ENCODE results near the gene FAM180A.

FAM180A gene

DNA sequence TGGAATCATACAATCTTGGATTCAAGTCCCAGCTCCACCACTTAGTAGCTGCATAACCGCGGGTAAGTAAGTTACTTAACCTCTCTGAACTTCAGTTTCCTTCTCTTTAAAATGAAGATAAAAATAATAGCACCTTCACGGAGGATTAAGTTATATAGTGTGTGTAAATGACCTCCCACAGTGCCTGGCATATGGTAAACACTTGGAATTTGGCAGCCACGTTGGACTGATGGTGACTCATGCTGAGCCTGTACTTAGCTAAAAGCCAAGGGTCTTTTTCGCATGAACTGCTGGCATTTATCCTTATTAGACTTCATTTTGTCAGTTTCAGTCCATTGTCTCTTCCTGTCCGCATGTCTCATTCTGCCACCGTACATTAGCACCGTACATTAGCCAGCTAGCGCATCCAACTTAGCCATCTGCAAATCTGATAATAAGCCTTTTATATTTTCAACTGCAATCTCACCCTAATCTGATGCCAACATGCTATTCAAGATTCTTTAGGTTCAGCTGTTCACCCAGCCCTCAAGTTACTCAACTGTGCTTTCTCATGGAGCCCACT lies 31.9 kb downstream of the FAM180A start:
- H3K4me1 ChIP-seq (ENCODE audit: control insufficient read depth, insufficient read depth, low read length, poor library complexity, severe bottlenecking) = no peaks in the 10 kb centered on the region
- no peaks in the 10 kb centered on the region for H3K27me3 ChIP-seq (replicated peaks; ENCODE audit: control insufficient read depth, insufficient read depth, low read length, poor library complexity, severe bottlenecking)
- H3K4me3 ChIP-seq (ENCODE audit: insufficient read depth, low read depth, low read length, poor library complexity, severe bottlenecking) = no peak overlapping the region
- DNase-seq = no peak
- no peaks in the 10 kb centered on the region for H3K36me3 ChIP-seq (ENCODE audit: control insufficient read depth, insufficient read depth, low read length)
- H3K9me3 ChIP-seq (ENCODE audit: control insufficient read depth, low read length) = no peaks in the 10 kb centered on the region
- no peak overlapping the region for H3K27ac ChIP-seq (ENCODE audit: insufficient read depth, low read length, poor library complexity, severe bottlenecking)

DNA sequence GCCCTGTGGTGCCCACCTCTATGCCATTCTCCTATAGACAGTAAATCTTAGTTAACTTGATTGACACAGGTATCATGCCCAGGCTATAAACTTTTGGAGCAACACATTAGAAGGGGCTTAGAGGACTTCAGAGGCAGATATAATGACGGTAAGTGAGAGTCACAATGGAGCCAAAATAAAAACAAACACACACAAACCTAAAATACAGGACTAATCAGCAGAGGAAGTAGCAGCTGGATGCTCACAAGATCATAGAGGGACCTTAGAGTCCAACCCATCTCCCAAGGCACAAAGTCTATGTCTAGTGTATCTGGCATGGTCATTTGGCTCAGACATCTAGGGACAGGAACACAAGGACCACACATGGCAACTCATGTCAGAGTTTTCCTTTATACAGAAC lies 32.9 kb downstream of the FAM180A start:
- no peaks in the 10 kb centered on the region for H3K4me1 ChIP-seq (ENCODE audit: control insufficient read depth, insufficient read depth, low read length, poor library complexity, severe bottlenecking)

DNA sequence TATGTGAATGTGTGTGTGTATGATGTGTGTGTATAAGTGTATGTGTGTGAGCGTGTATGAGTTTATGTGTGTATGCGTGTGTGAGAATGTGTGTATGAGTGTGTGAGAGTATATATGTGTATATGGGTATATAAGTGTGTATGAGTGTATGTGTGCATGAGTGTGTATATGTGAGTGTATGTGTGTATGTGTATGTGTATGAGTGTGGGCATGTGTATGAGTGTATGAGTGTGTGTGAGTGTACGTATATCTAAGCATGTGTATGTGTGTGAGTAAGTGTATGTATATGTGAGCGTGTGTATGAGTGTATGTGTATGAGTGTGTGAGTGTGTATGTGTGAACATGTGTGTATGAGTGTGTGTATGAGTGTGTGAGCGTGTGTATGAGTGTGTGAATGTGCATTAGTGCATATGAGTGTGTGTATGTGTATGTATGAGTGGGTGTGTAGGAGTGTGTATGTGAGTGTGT lies 33.5 kb downstream of the FAM180A start:
- Histone ChIP-seq H3K36me3 (ENCODE audit: control insufficient read depth, insufficient read depth, low read length) (no peaks in the 10 kb centered on the region), H3K9me3 (ENCODE audit: control insufficient read depth, low read length) (no peaks in the 10 kb centered on the region), H3K27me3 (replicated peaks; ENCODE audit: control insufficient read depth, insufficient read depth, low read length, poor library complexity, severe bottlenecking) (no peaks in the 10 kb centered on the region), H3K4me3 (ENCODE audit: insufficient read depth, low read depth, low read length, poor library complexity, severe bottlenecking) (no peak overlapping the region), H3K27ac (ENCODE audit: insufficient read depth, low read length, poor library complexity, severe bottlenecking) (no peak overlapping the region), H3K4me1 (ENCODE audit: control insufficient read depth, insufficient read depth, low read length, poor library complexity, severe bottlenecking) (no peaks in the 10 kb centered on the region)
- DNase-seq = no peak

More for the DNA sequence above, 32.9 kb downstream of the FAM180A start:
- no peak overlapping the region for H3K4me3 ChIP-seq (ENCODE audit: insufficient read depth, low read depth, low read length, poor library complexity, severe bottlenecking)
- H3K9me3 ChIP-seq (ENCODE audit: control insufficient read depth, low read length) = no peaks in the 10 kb centered on the region
- H3K36me3 ChIP-seq (ENCODE audit: control insufficient read depth, insufficient read depth, low read length) = no peaks in the 10 kb centered on the region
- DNase-seq = no peak
- H3K27me3 ChIP-seq (replicated peaks; ENCODE audit: control insufficient read depth, insufficient read depth, low read length, poor library complexity, severe bottlenecking) = no peaks in the 10 kb centered on the region
- no peak overlapping the region for H3K27ac ChIP-seq (ENCODE audit: insufficient read depth, low read length, poor library complexity, severe bottlenecking)

DNA sequence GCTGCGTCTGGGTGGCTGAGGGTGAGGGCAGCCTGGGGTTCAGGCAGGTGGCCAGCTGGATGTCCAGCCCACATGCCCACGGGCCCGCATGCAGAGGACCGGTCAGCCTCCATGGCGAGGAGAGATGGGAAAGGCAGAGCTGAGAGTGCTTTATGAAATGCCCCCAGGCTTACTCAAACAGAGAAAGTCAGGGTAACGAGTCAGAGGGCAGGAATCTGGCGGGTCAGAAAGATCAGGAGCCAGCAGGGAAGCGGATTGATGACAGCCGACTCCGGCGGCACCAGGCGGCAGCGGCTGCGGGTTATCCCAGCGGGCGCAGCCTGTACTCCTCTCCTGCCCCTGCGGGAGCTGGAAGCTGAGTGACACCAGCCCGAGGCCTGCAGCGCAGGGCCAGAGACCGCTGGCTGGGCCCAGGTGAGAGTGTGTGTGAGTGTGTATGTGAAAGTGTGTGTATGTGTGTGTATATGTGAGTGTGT lies 34.0 kb downstream of the FAM180A start:
- H3K27ac ChIP-seq (ENCODE audit: insufficient read depth, low read length, poor library complexity, severe bottlenecking) = no peak overlapping the region
- H3K36me3 ChIP-seq (ENCODE audit: control insufficient read depth, insufficient read depth, low read length) = no peaks in the 10 kb centered on the region
- H3K4me1 ChIP-seq (ENCODE audit: control insufficient read depth, insufficient read depth, low read length, poor library complexity, severe bottlenecking) = no peaks in the 10 kb centered on the region
- no peaks in the 10 kb centered on the region for H3K9me3 ChIP-seq (ENCODE audit: control insufficient read depth, low read length)
- no peak overlapping the region for H3K4me3 ChIP-seq (ENCODE audit: insufficient read depth, low read depth, low read length, poor library complexity, severe bottlenecking)
- H3K27me3 ChIP-seq (replicated peaks; ENCODE audit: control insufficient read depth, insufficient read depth, low read length, poor library complexity, severe bottlenecking) = no peaks in the 10 kb centered on the region
- no peak for DNase-seq

DNA sequence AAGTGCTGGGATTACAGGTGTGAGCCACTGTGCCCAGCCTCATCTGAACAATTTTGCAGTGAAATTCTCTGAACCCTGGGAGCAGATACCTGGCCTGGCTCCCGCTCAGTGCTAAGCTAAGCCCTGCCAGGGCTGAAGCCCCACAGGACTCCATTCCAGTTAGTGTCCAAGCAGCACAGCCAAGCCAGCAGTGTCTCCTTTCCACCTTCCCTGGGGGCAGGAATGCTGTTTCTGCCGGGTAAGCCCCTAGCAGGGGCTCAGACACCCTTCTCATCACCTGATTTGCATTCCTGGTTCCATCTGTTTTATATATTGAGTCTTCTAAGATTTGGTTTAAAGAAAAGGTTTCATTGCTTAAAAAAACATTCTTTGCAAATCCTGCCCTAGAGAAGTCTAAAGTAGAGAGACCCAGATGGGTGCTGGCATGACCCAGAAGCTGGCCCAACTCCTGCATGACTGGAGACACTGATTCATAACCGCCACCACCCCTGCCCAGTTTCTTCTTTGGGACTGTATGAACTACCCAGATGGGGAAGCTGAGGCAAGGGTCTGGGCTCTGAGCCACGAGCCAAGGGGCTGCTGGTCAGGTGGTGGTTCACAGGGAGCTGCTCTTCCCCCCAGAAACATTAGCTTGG lies 34.7 kb downstream of the FAM180A start:
- Histone ChIP-seq H3K27ac (ENCODE audit: insufficient read depth, low read length, poor library complexity, severe bottlenecking) (no peak overlapping the region), H3K27me3 (replicated peaks; ENCODE audit: control insufficient read depth, insufficient read depth, low read length, poor library complexity, severe bottlenecking) (no peaks in the 10 kb centered on the region), H3K36me3 (ENCODE audit: control insufficient read depth, insufficient read depth, low read length) (no peaks in the 10 kb centered on the region), H3K9me3 (ENCODE audit: control insufficient read depth, low read length) (no peaks in the 10 kb centered on the region), H3K4me1 (ENCODE audit: control insufficient read depth, insufficient read depth, low read length, poor library complexity, severe bottlenecking) (no peaks in the 10 kb centered on the region), H3K4me3 (ENCODE audit: insufficient read depth, low read depth, low read length, poor library complexity, severe bottlenecking) (no peak overlapping the region)
- DNase-seq = no peak

DNA sequence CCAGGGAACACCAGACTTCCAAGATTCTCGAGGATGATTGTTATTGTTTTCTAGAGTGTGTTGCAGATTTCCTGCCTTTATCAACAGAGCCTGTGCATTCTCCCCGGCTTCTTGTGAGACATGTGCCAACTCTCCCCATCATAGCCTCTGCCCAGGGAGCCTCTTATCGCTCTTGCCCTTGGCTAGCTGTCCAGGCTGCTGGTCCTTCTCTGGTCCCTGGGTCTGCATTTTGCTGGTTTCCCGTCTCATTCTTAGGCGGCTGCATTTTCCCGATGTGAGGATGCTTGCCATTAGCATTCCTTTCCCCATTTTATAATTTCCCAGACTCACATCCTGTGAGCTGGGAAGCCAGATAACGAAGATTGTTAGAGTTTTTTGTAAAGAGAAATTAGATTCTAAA lies 35.8 kb downstream of the FAM180A start:
- Histone ChIP-seq H3K4me1 (ENCODE audit: control insufficient read depth, insufficient read depth, low read length, poor library complexity, severe bottlenecking) (no peaks in the 10 kb centered on the region), H3K27ac (ENCODE audit: insufficient read depth, low read length, poor library complexity, severe bottlenecking) (no peak overlapping the region), H3K4me3 (ENCODE audit: insufficient read depth, low read depth, low read length, poor library complexity, severe bottlenecking) (no peak overlapping the region), H3K36me3 (ENCODE audit: control insufficient read depth, insufficient read depth, low read length) (no peaks in the 10 kb centered on the region), H3K9me3 (ENCODE audit: control insufficient read depth, low read length) (no peaks in the 10 kb centered on the region), H3K27me3 (replicated peaks; ENCODE audit: control insufficient read depth, insufficient read depth, low read length, poor library complexity, severe bottlenecking) (no peaks in the 10 kb centered on the region)
- DNase-seq = no peak

DNA sequence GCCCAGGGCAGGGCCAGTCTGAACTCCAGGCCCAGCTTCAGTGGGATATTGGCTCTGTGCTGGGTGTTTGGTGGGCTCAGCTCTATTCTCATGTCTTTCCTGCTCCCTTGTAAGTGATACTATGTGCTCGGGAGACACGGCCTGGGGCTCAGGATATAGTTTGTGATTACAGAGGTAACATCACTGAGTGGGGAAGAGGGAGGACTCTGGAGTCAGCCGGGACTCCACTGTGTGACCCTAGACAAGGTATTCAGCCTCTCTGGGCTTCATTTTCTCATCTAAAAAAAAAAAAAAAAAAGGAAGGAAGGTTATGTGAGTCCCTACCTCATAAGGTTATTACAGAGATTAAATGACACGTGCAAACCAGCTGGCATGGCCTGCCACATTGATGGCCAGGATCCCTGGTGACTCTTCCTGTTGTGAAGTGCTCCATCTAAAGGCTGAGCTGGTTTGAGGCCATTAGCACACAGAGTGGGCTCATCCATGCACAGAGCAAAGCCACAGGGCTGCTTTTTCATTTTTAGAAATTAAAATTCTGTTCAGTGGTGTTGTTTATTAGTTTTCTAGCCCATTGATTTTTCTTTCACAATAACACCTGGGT lies 36.3 kb downstream of the FAM180A start:
- no peaks in the 10 kb centered on the region for H3K4me1 ChIP-seq (ENCODE audit: control insufficient read depth, insufficient read depth, low read length, poor library complexity, severe bottlenecking)
- no peak overlapping the region for H3K4me3 ChIP-seq (ENCODE audit: insufficient read depth, low read depth, low read length, poor library complexity, severe bottlenecking)
- H3K27ac ChIP-seq (ENCODE audit: insufficient read depth, low read length, poor library complexity, severe bottlenecking) = no peak overlapping the region
- no peaks in the 10 kb centered on the region for H3K36me3 ChIP-seq (ENCODE audit: control insufficient read depth, insufficient read depth, low read length)
- DNase-seq = no peak
- no peaks in the 10 kb centered on the region for H3K9me3 ChIP-seq (ENCODE audit: control insufficient read depth, low read length)
- H3K27me3 ChIP-seq (replicated peaks; ENCODE audit: control insufficient read depth, insufficient read depth, low read length, poor library complexity, severe bottlenecking) = no peaks in the 10 kb centered on the region

DNA sequence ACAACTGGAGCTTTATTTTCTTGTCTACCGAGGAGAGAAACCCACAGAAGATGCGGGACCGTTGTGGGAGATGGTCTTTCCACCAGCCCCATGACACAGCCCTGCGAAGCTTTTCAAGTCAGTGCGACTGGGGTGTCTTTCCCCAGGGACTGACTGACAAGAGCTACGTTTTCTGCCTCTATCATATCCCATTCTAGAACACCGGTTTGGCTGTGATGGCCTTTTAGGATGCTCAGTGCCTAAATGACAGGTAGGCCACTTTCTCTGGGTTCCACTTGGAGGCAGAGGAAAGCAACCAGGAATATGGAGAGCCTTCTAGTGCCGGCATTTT lies 37.5 kb downstream of the FAM180A start:
- Histone ChIP-seq H3K27me3 (replicated peaks; ENCODE audit: control insufficient read depth, insufficient read depth, low read length, poor library complexity, severe bottlenecking) (no peaks in the 10 kb centered on the region), H3K36me3 (ENCODE audit: control insufficient read depth, insufficient read depth, low read length) (no peaks in the 10 kb centered on the region), H3K9me3 (ENCODE audit: control insufficient read depth, low read length) (no peaks in the 10 kb centered on the region), H3K27ac (ENCODE audit: insufficient read depth, low read length, poor library complexity, severe bottlenecking) (no peak overlapping the region), H3K4me1 (ENCODE audit: control insufficient read depth, insufficient read depth, low read length, poor library complexity, severe bottlenecking) (no peaks in the 10 kb centered on the region), H3K4me3 (ENCODE audit: insufficient read depth, low read depth, low read length, poor library complexity, severe bottlenecking) (no peak overlapping the region)
- DNase-seq = no peak

DNA sequence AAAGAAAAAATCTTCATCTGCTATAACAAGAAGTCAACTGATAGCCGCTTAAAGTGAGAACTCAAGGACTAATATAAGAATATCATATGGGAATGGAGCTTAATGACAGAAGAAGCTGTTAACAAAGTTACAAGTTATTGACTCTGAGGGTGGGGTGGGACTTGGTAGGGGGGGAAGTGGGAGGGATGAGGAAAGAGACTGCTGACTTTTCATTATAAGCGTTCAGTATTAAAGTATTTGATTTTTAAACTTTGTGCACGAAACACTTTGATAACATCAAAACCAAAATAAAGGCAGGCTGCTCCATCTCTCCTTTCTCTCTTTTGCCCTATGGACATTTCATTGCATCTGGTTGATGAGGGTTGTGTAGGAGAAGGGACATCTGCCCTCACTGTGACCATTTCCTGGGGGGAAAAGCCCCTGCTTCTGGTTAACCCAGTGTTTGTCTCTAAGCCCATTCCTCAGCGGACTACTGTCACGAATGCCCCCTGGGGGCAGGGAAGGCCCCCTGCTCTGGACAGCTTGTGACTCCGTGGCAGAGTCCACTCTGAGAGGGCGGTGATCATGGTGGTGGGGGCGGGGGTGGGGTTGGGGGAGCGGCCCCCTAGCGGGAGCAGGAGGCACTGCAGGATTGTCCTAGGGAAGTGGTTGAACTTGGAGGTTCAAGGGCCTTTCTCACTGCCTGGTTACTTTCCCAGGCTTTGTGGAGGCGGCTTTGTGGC lies 38.0 kb downstream of the FAM180A start:
- Histone ChIP-seq H3K4me1 (ENCODE audit: control insufficient read depth, insufficient read depth, low read length, poor library complexity, severe bottlenecking) (no peaks in the 10 kb centered on the region), H3K4me3 (ENCODE audit: insufficient read depth, low read depth, low read length, poor library complexity, severe bottlenecking) (no peak overlapping the region), H3K27ac (ENCODE audit: insufficient read depth, low read length, poor library complexity, severe bottlenecking) (no peak overlapping the region), H3K9me3 (ENCODE audit: control insufficient read depth, low read length) (no peaks in the 10 kb centered on the region), H3K36me3 (ENCODE audit: control insufficient read depth, insufficient read depth, low read length) (no peaks in the 10 kb centered on the region), H3K27me3 (replicated peaks; ENCODE audit: control insufficient read depth, insufficient read depth, low read length, poor library complexity, severe bottlenecking) (no peaks in the 10 kb centered on the region)
- no peak for DNase-seq

DNA sequence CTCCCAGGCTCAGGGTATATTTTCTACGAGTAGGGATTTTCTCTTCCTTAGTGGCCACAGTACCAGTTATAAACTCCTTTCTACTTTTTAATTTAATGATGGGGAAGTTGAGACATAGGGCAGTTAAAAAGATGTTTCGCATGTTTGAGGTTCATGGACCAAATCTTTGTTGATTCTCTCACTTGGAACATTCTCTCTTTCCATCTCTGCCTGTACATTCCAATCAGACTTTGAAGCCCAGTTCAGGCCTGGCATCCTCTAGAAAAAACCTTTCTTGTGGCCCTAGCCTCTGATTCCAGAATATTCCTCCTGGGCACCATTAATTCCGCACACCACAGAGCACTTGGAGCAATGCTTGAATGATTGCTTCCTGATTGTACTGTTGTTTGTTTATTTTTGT lies 39.1 kb downstream of the FAM180A start:
- H3K36me3 ChIP-seq (ENCODE audit: control insufficient read depth, insufficient read depth, low read length) = no peaks in the 10 kb centered on the region
- H3K4me1 ChIP-seq (ENCODE audit: control insufficient read depth, insufficient read depth, low read length, poor library complexity, severe bottlenecking) = no peaks in the 10 kb centered on the region
- no peak overlapping the region for H3K27ac ChIP-seq (ENCODE audit: insufficient read depth, low read length, poor library complexity, severe bottlenecking)
- no peaks in the 10 kb centered on the region for H3K27me3 ChIP-seq (replicated peaks; ENCODE audit: control insufficient read depth, insufficient read depth, low read length, poor library complexity, severe bottlenecking)
- H3K9me3 ChIP-seq (ENCODE audit: control insufficient read depth, low read length) = no peaks in the 10 kb centered on the region
- no peak overlapping the region for H3K4me3 ChIP-seq (ENCODE audit: insufficient read depth, low read depth, low read length, poor library complexity, severe bottlenecking)
- DNase-seq = no peak
